Mammary epithelial cell (primary cell): ENCODE data around the gene TBC1D28.
"Not testable (repeated sequence)": the region's sequence is repeated elsewhere in the genome, so short reads cannot be mapped to it uniquely, and the experiment has no call there.

ENCODE experiments used
- CTCF ChIP-seq, 2 donors: IDR thresholded peaks in 1 of 2; conservative IDR thresholded peaks in 1 of 2; 2 replicates each; pipeline ENCODE4 v1.5.1; 2011 to 2012; ENCODE audit warnings: inconsistent platforms in 2 of 2, low read length in 2 of 2, mild to moderate bottlenecking in 2 of 2, control low read depth in 1 of 2, low read depth in 1 of 2; ENCODE audit not compliant: insufficient read depth in 1 of 2; ENCODE audit errors: extremely low read depth in 1 of 2
- EZH2 ChIP-seq: IDR thresholded peaks from 2 replicates; pipeline ENCODE4 v1.6.1; 2012; ENCODE audit warnings: low read length, inconsistent platforms, borderline replicate concordance

- not testable (repeated sequence) for TF ChIP-seq CTCF (conservative IDR thresholded peaks at IDR 0.05 in 1 of 2, IDR thresholded peaks at IDR 0.05 in 1 of 2; ENCODE audit: extremely low read depth in 1 of 2, insufficient read depth in 1 of 2, low read depth in 1 of 2, low read length in 2 of 2); EZH2
Observed at GRCh38 chr17:18638357-18638756, 5.8 kb downstream of the TBC1D28 start.
